ENCODE results near the gene CCDC180. TPM values are rescaled to one million over a fixed set of nuclear protein-coding genes. Genes with fewer than 3 reads are reported as not detected.
"Not testable (repeated sequence)": the region's sequence is repeated elsewhere in the genome, so short reads cannot be mapped to it uniquely, and the experiment has no call there.

The CCDC180 gene
- 0.24 TPM for polyA plus RNA-seq (2012; ENCODE audit: low read depth, missing spikeins)

GRCh38 chr9:97307500-97308163, at the start of gene CCDC180:
Gene CCDC180, plus strand, starts transcription at chr9:97307659. Its CDS starts 405 bp downstream, at chr9:97308064.
- DNase-seq (ENCODE audit: insufficient read length, low spot score): no peak
- no peak for TF ChIP-seq POLR2AphosphoS5 (IDR thresholded peaks at IDR 0.05; ENCODE audit: low read depth, low read length)
- no peak for TF ChIP-seq POLR2A (IDR thresholded peaks at IDR 0.05; ENCODE audit: low read depth, low read length)
- TF ChIP-seq SPI1 (IDR thresholded peaks at IDR 0.05; ENCODE audit: low read depth, low read length): no peak
- TF ChIP-seq TAF1 (IDR thresholded peaks at IDR 0.05; ENCODE audit: low read depth, low read length): no peak
- no peak for TF ChIP-seq POU2F2 (IDR thresholded peaks at IDR 0.05; ENCODE audit: low read depth, low read length)
- TF ChIP-seq PAX5 (IDR thresholded peaks at IDR 0.05; ENCODE audit: insufficient read depth, low read length, severe bottlenecking): no peak
- FAIRE-seq: no peak

- FAIRE-seq; DNase-seq (ENCODE audit: insufficient read length, low spot score): not testable (repeated sequence)
These were observed 47.5 kb upstream of the CCDC180 start for GRCh38 chr9:97259834-97260514.

- DNase-seq (ENCODE audit: insufficient read length, low spot score): no peak
- TF ChIP-seq POU2F2 (IDR thresholded peaks at IDR 0.05; ENCODE audit: low read depth, low read length) (no peak), PAX5 (IDR thresholded peaks at IDR 0.05; ENCODE audit: insufficient read depth, low read length, severe bottlenecking) (no peak), SPI1 (IDR thresholded peaks at IDR 0.05; ENCODE audit: low read depth, low read length) (no peak), POLR2A (IDR thresholded peaks at IDR 0.05; ENCODE audit: low read depth, low read length) (no peak), TAF1 (IDR thresholded peaks at IDR 0.05; ENCODE audit: low read depth, low read length) (no peak), POLR2AphosphoS5 (IDR thresholded peaks at IDR 0.05; ENCODE audit: low read depth, low read length) (no peak)
- FAIRE-seq: no peak
These were observed 36.2 kb upstream of the CCDC180 start for GRCh38 chr9:97271292-97271691.

- FAIRE-seq (no peak), DNase-seq (ENCODE audit: insufficient read length, low spot score) (no peak)
- TF ChIP-seq PAX5 (IDR thresholded peaks at IDR 0.05; ENCODE audit: insufficient read depth, low read length, severe bottlenecking) (no peak), POU2F2 (IDR thresholded peaks at IDR 0.05; ENCODE audit: low read depth, low read length) (no peak), SPI1 (IDR thresholded peaks at IDR 0.05; ENCODE audit: low read depth, low read length) (no peak), TAF1 (IDR thresholded peaks at IDR 0.05; ENCODE audit: low read depth, low read length) (no peak), POLR2AphosphoS5 (IDR thresholded peaks at IDR 0.05; ENCODE audit: low read depth, low read length) (no peak), POLR2A (IDR thresholded peaks at IDR 0.05; ENCODE audit: low read depth, low read length) (no peak)
These were observed 35.4 kb upstream of the CCDC180 start for GRCh38 chr9:97272072-97272471.

GRCh38 chr9:97276310-97276852, 31.1 kb upstream of the CCDC180 start:
- no peak for TF ChIP-seq SPI1 (IDR thresholded peaks at IDR 0.05; ENCODE audit: low read depth, low read length)
- TF ChIP-seq PAX5 (IDR thresholded peaks at IDR 0.05; ENCODE audit: insufficient read depth, low read length, severe bottlenecking): no peak
- no peak for TF ChIP-seq POLR2A (IDR thresholded peaks at IDR 0.05; ENCODE audit: low read depth, low read length)
- FAIRE-seq (no peak), DNase-seq (ENCODE audit: insufficient read length, low spot score) (no peak)

- FAIRE-seq: no peak
- DNase-seq (ENCODE audit: insufficient read length, low spot score): no peak
- TF ChIP-seq POLR2A (IDR thresholded peaks at IDR 0.05; ENCODE audit: low read depth, low read length) (no peak), TAF1 (IDR thresholded peaks at IDR 0.05; ENCODE audit: low read depth, low read length) (no peak), SPI1 (IDR thresholded peaks at IDR 0.05; ENCODE audit: low read depth, low read length) (no peak), PAX5 (IDR thresholded peaks at IDR 0.05; ENCODE audit: insufficient read depth, low read length, severe bottlenecking) (no peak), POU2F2 (IDR thresholded peaks at IDR 0.05; ENCODE audit: low read depth, low read length) (no peak), POLR2AphosphoS5 (IDR thresholded peaks at IDR 0.05; ENCODE audit: low read depth, low read length) (no peak)
These were observed 29.5 kb upstream of the CCDC180 start for GRCh38 chr9:97277953-97278352.

DNA sequence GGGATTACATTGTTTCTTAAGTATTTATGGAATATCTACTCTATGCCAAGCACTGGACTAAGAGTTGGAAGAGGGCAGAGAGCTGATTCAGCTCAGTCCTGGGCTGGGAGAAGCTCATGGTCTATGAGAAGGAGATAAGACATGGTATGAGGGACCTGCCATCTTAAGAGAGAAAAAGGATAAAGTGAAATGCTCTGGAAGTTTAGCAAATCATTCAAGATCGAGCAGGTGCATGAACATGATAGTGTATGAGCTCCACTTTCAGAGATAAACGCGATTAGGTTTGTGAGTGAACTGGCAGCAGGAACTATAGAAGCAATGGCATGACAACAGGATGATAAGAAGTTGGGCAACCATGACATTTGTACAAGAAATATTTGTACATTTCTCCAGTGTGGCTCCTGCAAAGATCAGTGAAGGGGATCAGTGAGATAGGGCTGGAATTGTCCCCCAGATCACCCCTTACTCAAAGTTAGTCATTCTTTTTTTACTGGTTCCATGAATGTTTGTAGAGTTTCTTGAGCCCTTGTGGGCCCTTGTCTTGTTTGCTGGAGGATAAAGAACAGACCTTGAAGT, 26.6 kb upstream of the CCDC180 start:
- no peak for TF ChIP-seq TAF1 (IDR thresholded peaks at IDR 0.05; ENCODE audit: low read depth, low read length)
- TF ChIP-seq POLR2AphosphoS5 (IDR thresholded peaks at IDR 0.05; ENCODE audit: low read depth, low read length): no peak
- TF ChIP-seq SPI1 (IDR thresholded peaks at IDR 0.05; ENCODE audit: low read depth, low read length): no peak
- no peak for TF ChIP-seq PAX5 (IDR thresholded peaks at IDR 0.05; ENCODE audit: insufficient read depth, low read length, severe bottlenecking)

GRCh38 chr9:97283768-97284167, 23.7 kb upstream of the CCDC180 start:
- FAIRE-seq (no peak), DNase-seq (ENCODE audit: insufficient read length, low spot score) (no peak)
- TF ChIP-seq POLR2A (IDR thresholded peaks at IDR 0.05; ENCODE audit: low read depth, low read length): no peak

More for the DNA sequence above, 26.6 kb upstream of the CCDC180 start:
- no peak for DNase-seq (ENCODE audit: insufficient read length, low spot score)
- FAIRE-seq: no peak

DNA sequence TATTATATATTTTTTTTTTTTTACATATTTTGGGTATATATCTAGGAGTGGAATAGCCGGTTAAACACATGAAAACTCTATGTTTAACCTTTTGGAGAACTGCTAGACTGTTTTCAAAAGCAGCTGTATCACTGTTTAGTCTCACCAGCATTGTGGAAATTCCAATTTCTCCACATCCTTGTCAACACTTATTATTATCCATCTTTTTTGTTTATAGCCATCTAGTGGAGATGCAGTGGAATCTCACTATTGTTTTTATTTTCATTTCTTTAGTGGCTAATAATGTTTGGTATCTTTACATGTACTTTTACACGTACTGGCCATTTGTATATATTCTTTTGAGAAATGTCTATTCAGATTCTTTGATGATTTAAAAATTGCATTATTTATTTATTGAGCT, 22.7 kb upstream of the CCDC180 start:
- no peak for DNase-seq (ENCODE audit: insufficient read length, low spot score)
- no peak for FAIRE-seq
- TF ChIP-seq TAF1 (IDR thresholded peaks at IDR 0.05; ENCODE audit: low read depth, low read length): no peak
- no peak for TF ChIP-seq POLR2AphosphoS5 (IDR thresholded peaks at IDR 0.05; ENCODE audit: low read depth, low read length)
- TF ChIP-seq PAX5 (IDR thresholded peaks at IDR 0.05; ENCODE audit: insufficient read depth, low read length, severe bottlenecking): no peak
- no peak for TF ChIP-seq POU2F2 (IDR thresholded peaks at IDR 0.05; ENCODE audit: low read depth, low read length)
- no peak for TF ChIP-seq POLR2A (IDR thresholded peaks at IDR 0.05; ENCODE audit: low read depth, low read length)
- TF ChIP-seq SPI1 (IDR thresholded peaks at IDR 0.05; ENCODE audit: low read depth, low read length): no peak

DNA sequence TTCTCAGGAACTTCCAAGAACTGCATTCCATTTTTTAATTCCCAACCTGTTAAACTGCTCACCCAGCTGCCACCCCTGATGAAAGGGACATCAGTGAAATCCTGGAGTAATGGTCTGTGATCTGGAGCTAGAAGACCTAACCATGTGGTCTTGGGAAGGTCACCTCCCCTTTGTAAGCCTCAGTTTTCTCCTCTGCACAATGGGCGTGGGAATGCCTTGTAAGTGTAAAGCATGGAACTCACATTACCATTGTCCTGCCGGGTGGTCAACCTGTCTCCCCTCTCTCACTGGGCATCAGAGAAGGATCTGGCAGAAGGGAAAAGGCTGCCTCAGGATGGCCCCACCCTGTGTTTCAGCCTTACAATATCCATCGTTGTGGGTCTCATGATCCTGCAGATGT, 15.3 kb upstream of the CCDC180 start:
- no peak for TF ChIP-seq POU2F2 (IDR thresholded peaks at IDR 0.05; ENCODE audit: low read depth, low read length)
- TF ChIP-seq PAX5 (IDR thresholded peaks at IDR 0.05; ENCODE audit: insufficient read depth, low read length, severe bottlenecking): no peak
- no peak for TF ChIP-seq TAF1 (IDR thresholded peaks at IDR 0.05; ENCODE audit: low read depth, low read length)
- no peak for TF ChIP-seq SPI1 (IDR thresholded peaks at IDR 0.05; ENCODE audit: low read depth, low read length)
- no peak for TF ChIP-seq POLR2A (IDR thresholded peaks at IDR 0.05; ENCODE audit: low read depth, low read length)
- no peak for TF ChIP-seq POLR2AphosphoS5 (IDR thresholded peaks at IDR 0.05; ENCODE audit: low read depth, low read length)
- DNase-seq (ENCODE audit: insufficient read length, low spot score): no peak
- no peak for FAIRE-seq
